ENCODE results near the gene OSBPL10.
"Not testable (repeated sequence)": the region's sequence is repeated elsewhere in the genome, so short reads cannot be mapped to it uniquely, and the experiment has no call there.

OSBPL10 gene

DNA sequence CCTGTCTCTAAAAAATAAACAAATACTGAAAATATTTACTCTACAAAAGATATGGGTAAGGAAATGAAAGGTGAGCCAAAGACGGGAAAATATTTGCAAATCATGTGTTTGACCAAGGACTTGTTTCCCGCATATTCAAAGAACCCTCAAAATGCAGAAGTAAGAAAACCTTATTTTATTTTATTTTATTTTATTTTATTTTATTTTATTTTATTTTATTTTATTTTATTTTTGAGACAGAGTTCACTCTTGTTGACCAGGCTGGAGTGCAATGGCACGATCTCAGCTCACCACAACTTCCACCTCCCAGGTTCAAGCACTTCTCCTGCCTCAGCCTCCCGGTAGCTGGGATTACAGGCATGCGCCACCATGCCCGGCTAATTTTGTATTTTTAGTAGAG lies 11.9 kb upstream of the OSBPL10 start:
- not testable (repeated sequence) for DNase-seq

DNA sequence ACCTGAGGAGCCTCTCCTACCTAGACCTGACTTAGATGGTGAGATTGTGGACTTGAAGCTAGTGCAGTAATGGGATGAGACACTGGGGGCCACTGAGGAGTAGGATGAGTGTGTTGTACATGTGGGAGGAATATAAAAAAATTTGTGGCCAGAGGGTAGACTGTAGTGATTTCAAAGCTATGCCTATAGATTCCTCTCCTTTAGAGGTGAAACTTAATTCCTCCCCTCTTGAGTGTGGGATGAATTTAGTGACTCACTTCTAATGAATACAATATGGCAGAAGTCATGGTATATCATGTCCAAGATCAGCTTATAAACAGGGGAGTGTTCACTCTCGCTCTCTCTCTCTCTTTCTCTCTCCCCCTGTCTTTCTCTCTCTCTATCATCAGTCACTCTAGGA lies 7.2 kb upstream of the OSBPL10 start:
- no peak for DNase-seq

DNA sequence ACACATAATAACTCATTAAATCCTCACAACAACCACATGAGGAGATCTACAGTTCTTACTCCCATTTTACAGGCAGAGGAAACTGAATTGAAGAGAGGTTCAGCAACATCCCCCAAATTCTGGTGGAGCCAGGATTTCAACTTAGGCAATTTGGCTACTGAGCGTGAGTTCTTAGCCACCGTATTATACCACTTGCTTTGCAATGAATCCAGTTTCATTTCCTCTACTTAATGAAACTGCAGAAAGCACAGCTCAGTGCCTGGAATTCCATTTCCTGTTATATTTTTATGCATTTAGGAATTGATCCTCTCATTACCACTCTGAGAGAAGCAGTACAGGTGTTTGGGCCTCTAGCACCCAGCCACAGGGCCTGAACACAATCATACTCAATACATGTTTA lies 4.8 kb upstream of the OSBPL10 start:
- DNase-seq, result no peak

DNA sequence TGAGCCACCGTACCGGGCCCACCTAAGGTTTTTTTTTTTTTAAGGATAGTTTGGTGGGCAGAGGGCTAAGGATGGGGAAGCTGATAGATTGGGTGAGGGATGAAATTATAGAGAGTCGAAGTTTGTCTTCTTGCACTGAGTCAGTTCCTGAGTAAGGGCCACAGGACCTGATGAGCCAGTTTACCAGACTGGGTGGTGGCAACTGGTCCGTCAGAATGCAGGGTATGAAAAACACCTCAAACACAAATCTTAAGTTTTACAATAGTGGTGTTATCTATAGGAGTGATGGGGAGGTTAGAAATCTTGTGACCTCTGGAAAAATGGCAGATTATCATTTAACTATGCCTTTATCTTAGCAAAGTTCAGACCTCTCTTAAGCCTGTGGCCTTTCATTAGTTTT lies 3.3 kb upstream of the OSBPL10 start:
- DNase-seq, result no peak

DNA sequence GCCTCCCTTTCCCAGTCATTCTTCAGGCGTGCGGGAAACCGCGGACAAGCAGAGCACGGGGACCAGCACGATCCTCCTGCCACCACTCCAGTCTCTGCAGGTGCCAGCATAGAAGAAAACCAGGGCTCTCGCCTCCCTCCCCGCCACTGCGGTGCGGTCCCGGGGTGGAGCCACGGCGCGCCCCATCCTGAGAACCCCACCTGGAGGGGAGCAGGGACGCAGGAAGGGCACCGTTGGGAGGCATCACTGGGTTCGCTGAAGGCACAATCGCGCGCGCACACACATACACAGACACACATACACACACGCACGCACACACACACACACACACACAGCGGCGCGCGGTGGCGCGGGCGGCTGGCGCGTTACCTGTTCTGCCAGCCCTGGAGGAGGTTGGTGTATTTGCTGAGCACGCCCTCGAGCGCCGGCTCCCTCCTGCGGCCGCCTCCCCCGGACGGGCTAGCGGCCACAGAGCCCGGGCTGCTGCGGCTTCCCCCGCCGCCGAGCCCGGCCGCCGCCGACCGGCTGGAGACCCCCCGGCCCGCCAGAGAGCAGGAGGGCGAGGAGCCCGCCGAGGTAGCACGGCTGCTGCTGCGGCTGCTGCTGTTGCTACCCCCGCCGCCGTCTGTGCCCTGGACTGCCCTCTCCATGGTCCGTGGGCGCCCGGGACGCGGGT lies 394 bp downstream of the OSBPL10 start:
- DNase-seq, result no peak

DNA sequence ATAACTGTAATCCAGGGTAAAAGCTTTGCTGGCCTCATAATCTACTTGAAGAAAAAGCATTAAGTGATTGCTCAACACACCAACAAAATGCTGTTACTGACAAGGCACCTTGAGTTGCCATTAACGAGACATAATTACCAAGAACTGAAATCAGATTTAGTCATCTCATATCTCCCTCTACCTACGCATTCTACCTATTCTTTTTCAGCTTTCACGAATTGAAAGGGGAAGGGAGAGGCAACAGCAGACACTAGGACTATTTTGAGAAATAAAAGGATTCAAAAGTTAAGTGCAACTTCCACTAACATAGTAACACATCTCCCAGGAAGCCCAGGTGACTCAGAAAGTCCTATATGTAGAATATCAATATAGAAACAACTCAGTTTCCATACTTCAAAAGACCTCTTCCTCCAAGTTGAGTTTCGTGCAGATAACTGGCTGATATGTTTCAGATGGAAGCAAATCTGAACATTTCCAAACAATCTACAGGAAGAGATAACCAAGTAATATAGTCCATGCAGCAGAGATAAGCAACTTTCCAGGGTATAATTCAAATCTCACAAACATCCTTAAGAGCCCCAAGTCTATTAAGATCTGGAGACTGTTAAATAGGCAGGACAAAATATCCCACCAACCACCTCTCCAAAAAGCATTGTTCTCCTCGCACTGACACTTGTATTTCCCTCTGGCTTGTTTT lies 1.9 kb downstream of the OSBPL10 start:
- DNase-seq, result no peak

DNA sequence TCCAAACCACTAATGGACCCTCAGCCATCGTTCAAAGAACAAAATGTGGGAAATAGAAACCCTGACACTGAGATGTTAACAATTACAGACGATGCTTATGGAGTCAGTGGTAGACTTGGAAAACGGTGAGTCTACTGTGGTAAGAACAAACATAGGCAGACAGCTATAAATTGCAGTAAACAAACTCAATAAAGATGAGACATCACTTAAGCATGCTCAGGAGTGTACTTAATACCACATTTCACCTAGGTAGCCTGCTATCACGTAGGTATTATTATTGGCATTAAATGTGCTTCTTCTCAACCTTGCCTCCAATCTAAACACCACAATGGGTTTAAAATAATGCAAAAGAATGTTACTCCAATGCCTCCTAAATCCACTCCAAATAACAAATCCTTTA lies 2.5 kb downstream of the OSBPL10 start:
- no peak for DNase-seq

DNA sequence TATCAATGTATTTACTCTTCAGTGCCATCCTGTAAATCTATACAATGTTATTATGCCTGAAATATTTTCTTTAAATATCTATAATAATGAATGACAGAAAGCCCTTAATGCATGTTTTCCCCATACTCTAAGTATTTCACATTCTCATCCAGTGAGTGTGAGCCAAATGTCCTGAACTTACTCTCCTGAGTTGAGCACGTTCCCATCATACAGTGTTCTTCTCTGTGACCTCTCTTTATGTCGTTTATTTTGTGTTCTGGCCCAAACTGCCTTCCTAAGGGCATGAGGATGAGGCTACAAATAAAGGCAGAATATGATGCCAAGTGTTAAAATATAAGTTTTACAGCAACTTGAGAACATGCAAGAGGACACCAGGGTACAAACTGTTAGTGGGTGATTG lies 3.3 kb downstream of the OSBPL10 start:
- DNase-seq, result no peak

DNA sequence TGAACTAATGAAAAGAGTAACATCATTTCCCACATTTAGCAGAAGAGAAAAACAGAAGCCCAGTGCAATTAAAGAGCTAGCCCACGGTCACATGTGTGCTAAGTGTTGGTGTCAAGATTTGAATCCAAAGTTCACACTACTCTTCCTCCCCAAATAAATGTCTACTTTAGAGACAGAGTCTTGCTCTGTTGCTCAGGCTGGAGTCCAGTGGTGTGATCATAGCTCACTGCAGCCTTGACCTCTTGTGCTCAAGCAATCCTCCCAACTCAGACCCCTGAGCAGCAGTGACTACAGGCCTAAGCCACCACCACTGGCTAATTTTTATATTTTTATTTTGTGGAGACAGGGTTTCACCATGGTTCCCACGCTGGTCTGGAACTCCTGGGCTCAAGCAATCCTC lies 4.8 kb downstream of the OSBPL10 start:
- DNase-seq, result no peak

DNA sequence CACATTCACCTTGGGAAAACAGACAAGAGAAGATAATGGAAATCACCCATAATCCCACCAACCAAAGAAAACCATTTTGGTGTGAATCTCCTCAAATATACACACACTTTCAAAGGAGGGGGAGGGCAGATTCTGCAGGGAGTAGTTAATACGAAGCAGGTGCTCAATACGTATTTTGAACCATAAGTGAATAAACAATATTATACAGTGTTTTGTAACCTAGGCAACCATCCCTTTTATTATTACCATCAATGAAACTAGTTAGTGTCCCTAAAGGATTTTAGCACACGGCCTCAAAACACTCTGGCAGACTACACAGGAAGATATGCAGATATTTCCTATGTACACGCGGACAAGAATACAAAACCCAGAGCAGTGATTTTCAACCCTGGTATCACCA lies 6.1 kb downstream of the OSBPL10 start:
- no peak for DNase-seq

DNA sequence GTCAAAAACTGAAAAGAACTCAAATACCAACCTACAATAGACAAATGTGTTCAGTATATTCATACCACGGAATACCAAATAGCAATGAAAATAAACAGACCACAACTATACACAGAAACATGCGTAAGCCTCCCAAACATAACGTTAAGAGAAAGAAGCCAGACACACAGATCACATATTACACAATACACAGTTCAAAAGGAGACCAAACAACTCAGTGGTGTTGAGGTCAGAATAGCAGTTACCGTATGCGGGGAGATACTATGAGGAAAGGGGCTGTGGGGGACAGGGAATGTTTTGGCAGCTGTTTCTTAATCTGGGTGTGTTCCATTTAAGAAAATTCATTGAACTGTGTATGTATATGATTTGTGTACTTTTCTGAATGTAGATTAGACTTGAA lies 6.6 kb downstream of the OSBPL10 start:
- no peak for DNase-seq

DNA sequence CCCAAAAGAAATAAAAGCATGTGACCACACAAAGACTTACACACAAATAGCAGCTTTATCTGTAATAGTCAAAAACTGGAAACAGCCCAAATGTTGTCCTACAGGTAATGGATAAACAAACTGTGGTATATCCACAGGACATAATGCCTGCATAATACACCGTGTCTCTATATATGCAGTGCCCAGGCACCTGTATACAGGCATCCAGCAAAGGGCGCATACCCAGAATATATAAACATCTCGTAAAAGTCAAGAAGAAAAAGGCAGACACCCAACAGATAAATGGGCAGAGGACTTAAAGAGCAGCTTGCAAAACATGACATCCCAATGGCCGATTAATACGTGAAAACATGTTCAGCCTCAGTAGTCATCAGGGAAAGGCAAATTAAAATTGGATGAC lies 7.2 kb downstream of the OSBPL10 start:
- no peak for DNase-seq

DNA sequence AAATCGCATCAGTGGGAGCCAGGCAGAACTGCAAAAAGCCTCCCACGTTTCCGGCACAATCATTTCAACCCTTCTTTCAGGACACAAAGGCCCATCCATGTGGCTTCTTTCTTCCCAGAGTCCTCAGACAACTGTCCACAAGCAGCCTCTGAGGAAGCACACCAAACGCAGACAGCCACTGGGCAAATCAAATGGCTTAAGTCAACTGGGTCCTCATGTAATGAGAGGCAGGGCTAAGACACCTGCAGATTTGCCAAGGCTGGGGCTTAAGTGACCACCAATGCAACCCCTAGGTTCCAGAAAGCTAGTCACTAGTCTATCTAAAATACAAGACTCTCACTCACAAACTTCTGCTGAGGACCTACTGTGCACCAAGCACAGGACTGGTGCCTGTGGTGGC lies 8.0 kb downstream of the OSBPL10 start:
- no peak for DNase-seq

DNA sequence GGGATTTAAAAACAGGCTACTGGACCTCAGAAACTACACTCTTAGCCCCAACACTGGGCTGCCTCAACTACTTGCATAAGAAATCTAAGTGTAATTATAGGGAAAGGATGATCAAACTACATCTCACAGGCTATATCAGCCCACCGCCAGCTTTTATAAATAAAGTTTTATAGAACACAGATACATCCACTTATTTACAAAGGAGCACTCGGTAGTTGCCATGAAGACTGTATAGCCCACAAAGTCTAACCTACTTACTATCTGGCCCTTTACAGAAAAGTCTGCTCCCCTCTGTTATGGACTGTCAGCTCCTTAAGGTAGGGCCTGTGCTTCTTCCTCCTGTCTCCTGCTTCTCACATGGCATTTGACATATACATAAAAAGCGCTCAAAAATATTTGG lies 9.5 kb downstream of the OSBPL10 start:
- DNase-seq, result no peak

DNA sequence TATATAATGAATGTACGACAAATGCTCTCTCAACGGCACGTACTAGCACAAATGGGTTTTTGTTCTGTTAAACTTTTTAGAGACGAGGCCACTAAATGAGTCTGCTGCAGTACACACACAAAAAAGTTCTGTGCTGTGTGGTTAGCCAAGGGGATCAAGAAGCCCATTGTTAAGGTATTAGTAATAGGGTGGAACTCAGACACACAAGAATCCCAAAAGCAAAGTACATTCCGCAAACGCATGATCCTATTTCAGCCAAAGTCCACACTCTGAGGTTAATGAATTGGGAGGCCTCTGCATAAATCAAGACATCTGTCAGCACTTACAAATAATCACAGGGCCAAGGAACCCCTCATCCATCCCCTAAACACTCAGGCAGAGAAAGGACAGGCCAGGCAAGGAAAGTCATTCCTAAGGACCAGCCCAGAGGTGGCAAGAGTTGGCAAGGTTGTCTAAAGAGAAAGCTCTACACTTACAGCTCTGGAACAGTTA lies 12.1 kb downstream of the OSBPL10 start:
- no peak for DNase-seq

DNA sequence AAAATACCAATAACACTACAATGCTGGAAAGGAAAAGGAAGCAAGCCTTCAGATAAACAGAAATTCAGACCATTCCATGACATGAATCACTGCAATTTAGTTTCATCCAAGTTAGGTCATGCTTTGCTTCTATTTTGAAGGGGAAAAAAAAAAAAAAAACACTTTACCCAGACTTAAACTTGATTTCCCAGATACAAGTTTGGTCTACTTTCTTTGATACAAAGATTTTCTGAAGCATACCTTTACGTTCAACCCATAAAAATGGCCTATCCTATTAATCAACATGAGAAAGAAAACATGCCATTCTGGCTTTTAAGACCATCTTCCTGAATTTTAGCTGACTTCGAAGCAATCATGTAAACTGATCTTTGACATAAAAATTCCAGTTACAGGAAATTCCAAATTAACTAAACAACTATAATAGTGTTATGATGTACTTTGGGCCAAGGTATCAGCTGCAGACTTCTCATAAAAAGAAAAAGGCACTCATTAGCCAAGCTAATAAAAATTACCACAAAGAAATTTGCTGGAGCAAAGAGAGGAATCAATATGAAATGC lies 12.6 kb downstream of the OSBPL10 start:
- no peak for DNase-seq

DNA sequence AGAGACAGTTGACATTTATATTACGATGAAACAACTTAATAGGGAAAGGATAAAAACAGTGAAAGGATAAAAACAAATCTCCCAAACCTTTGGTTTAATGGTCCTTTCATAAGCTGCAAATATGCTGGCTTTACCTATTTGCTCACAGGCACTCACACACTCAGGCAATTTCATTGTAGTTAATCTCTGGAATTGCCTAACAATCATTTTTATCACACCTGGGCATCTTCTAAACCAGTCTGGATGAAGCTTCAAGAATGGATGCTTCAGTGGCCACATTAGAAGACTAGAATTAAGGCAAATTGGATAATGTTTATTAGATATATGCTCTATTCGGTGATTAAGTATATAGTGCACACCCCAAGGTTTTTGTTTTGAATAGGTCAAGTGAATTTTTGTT lies 13.5 kb downstream of the OSBPL10 start:
- DNase-seq, result no peak

DNA sequence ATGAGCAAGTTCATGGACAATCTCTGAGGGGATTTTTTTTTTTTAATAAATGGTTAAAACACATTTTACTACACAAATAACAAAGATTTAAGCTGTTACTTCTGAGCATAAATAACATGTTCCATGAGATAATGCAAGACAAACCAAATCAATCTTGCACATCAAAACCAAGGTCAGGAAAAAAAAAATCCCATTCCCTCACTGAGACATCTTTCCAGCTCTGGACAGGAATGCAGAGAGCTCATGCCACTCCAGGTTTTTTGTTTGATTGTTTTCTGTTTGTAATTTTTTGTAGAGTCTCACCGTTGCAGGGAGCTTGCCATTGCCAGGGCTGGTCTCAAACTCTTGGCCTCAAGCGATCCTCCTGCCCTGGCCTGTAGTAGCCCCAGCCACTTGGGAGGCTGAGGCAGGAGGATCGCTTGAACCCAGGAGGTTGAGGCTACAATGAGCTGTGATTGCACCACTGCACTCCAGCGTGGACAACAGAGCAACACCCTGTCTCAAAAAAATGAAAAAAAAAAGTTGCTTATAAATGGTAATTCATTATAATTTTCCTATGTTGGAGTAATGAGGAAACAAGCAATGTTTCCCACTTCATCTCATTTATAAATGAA lies 14.0 kb downstream of the OSBPL10 start:
- no peak for DNase-seq

DNA sequence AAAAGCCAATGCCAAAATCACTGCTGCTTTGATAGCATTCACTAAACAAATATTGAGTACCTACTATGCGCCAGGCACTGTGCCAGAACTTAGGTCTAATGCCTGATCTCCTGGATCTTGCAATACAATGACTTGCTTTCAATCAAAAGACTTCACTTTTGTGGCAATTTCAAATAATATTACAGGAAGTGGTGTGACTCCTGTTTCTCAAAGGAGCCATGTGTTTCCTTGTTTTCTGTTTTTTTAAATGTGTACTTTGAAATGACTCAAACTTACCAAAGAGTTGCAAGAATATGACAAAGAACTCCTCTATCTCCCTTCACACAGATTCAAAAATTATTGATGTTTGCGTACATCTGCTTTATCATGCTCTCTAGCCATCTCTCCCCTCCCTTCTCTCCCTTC lies 18.3 kb downstream of the OSBPL10 start:
- no peak for DNase-seq

DNA sequence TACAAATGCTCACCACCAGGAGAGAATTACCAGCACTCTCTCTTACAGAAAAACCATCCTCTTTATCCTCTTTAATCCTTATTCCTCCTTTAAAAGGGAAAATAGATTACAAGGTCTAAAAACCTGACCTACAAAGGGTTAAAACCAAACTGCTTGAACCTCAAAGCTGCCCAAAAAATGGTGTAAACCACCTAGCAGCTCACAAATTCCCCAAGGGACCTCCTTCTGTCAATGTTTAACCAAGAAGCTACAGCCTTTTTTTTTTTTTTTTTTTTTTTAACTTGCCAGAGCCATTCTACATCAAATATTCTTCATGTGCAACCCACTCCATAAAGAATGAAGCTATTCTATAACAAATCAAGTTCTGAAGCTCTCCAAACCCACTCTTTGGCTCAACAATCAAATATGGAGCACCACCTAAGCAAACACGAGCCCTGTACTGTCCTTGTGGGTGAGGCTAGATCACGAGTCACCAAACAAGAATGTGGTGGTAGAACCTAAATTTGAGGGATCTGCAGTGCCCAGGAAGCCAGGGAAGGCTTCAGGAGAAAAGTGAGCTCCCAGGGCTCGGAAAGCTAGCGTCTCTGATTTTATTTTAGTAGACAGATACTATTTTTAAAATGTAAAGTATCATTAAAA lies 20.1 kb downstream of the OSBPL10 start:
- no peak for DNase-seq

DNA sequence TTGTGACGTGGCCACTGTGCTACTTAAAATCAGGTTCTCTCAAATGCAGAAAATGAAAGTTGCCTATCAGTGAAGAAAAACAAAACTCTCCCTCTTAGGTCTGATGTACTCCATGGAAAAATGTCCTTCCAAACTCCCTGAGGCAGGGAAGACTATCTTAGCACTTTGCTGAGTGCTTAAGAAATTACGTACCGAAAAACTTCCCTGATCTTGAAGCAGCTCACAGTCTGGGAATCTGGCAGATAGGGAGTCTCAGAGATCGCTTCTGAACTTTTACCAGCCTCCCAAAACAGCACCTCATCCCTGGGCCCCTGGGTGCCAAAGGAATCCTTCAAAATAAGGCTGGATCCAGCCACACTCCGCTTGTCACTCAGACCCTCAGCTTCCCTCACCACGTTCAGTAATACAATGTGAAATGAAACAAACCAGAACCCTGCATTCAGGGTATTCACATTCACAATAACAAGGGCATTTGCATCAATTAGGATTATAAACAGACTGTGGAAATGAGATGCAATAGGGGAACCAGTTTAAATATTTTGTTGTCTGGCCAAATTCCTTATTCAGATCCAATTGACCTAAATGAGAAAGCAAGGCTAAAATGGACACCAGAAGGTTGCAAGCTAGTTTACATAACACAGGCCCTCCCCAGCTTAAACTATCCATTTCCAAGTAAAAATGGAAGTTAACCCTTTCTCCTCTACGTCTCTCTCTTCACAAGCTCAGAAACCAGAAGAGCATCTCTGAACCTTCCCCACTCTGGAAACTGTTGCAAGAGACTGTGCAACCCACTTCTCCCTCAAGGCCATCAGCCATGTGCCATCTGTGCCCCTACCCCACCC lies 20.9 kb downstream of the OSBPL10 start:
- DNase-seq, result no peak

DNA sequence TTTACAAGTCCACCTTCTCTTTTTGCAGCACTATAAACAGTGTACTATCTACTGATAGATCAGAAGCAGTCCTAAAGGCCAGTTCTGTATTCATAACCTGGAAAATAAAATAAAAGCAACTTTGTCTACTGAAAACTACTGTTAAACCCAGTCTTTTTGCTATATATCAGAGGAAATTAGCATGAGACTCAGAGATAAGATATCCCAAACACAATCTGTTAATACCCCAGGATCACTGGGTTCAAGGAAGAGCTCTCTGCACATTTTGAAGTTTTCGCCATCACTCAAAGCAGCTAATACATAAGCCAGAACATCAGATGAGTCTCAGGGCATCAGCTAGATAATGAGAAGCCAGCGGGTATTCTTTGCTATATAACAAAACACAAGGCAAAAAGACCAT lies 21.8 kb downstream of the OSBPL10 start:
- no peak for DNase-seq

DNA sequence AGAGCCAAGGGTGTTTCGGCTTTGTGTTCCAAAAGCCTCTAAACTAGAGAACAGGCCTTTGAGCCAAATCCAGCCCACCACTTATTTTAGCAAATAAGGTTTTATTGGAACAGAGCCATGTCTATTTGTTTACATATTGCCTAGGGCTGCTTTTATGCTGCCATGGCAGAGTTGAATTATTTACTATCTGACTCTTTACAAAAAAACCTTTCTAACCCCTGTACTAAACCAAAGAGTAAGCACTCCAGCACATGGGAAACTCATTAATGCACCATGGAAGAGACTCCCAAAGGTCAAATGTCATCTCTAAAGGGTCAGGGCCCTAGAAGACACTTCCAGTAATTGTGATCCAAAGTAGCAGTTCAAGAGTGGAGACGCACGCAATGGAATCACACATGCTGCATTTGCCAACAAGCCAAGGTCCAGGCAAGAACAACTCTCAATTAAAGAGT lies 22.3 kb downstream of the OSBPL10 start:
- DNase-seq, result peak; percentile 45
